Stimulated activated CD8-positive, alpha-beta memory T cell treated with anti-CD3 and anti-CD28 coated beads, Interleukin-12 subunit alpha, Interleukin-12 subunit beta, amount 100 ng/mL, for 24 hours (primary cell): Measurements from ENCODE around the gene ROGDI.

Experiments
- DNase-seq: peaks from one replicate; pipeline ENCODE4 v3.0.0-alpha.2; 2020; ENCODE audit errors: extremely low read depth

ROGDI gene

DNA sequence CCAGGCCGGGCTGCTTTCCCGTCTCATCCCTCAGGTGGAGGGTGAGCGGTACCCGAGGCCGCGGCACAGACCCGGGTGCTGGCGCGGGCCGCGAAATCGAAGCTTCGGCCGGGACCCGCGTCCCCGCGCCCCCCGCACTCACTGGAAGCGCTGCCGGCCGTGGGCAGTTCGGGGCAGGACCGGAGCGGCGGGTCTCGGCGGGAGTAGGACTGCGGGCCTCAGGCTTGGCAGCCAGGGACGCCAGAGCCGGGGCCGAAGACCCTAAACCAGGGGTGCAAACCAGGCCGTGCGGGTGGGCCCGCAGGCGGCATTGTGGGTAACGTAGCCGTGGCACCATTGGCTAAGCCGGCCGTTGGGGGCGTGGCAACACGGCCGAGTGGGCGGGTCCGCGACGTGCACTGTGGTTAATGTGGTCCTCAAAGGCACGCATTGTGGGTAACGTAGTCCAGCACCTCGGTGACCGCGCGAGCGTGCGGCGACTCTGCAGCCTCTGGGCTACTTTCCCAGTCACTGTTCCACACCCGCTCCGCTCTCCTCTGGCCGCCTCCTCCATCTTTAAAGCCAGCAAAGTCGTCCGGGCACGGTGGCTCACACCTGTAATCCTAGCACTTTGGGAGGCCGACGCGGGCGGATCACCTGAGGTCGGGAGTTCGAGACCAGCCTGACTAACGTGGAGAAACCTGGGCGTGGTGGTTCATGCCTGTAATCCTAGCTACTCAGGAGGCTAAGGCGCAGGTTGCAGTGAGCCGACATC lies 35.4 kb downstream of the ROGDI start, which contains the start of gene ZNF500:
TSS of gene ZNF500 (minus strand) at position 288 of the 754 bp plus-strand sequence. CDS start 1,184 bp downstream, outside the sequence.
- peak; percentile 95 for DNase-seq

- no peak for DNase-seq
Measured at GRCh38 chr16:4765511-4766474, 36.6 kb downstream of the ROGDI start.

DNA sequence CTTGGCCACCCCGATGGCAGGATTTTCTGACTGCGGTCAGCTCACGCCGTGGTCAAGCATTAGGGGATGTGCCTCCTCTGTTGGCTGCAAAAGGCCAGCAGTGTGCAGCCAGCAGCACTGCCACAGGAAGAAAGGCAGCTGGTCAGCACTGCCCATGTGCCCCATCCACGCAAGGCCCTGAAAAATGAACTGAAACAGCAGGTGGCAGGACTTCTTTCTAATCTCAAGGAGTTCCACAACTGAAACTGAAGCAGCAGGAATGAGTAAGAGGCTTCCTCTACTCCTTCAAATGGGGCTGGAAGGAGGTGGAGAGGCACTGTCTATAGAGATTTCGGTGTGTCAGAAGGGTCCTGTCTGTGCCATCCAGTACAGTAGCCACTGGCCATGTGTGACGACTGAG lies 38.6 kb downstream of the ROGDI start:
- no peak for DNase-seq

GRCh38 chr16:4762205-4762604 lies 40.2 kb downstream of the ROGDI start:
- DNase-seq: no peak

GRCh38 chr16:4760221-4760910 lies 42.1 kb downstream of the ROGDI start:
- no peak for DNase-seq

GRCh38 chr16:4755687-4756086 lies 46.7 kb downstream of the ROGDI start:
- no peak for DNase-seq

DNA sequence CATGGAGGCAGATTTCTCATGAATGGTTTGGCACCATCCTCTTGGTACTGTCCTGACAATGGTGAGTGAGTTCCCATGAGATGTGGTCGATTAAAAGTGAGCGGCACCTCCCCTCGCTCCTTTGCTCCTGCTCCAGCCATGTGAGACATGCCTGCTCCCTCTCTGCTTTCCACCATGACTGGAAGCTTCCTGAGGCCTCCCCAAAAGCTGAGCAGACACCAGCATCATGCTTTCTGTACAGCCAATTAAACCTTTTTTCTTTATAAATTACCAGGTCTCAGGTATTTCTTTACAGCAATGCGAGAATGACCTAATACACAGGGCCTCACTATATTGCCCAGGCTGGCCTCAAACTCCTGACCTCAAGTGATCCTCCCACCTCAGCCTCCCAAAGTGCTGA lies 47.6 kb downstream of the ROGDI start:
- no peak for DNase-seq

GRCh38 chr16:4753227-4753626 lies 49.2 kb downstream of the ROGDI start:
- no peak for DNase-seq

DNA sequence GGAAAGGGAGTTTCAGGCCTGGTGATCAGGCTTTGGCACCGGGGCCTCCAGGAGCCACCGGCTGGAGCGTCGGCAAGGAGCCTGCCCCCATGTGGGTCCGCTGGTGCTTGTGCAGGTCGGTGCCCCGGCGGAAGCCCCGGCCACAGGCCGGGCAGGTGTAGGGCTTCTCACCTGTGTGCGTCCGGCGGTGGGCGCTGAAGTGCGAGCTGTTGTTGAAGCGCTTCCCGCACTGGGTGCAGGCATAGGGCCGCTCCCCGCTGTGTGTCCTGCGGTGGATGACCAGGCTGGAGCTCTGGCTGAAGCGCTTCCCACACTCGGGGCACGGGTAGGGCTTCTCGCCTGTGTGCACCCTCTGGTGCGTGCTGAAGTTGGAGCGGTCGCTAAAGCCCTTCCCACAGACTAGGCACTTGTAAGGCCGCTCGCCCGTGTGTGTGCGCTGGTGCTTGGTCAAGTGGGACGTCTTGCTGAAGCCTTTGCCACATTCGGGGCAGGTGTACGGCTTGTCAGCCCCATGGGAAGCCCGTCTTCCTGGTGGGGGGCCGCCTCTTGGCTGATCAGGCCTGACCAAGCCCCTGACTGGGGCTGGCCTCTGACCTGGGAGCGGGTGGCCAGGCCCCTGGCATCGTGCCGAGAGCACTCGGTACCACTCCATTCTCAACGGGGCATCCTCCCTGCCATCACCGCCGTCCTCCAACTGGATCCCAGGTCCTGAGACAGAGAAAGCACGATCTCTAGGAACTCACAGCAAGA lies 49.9 kb downstream of the ROGDI start:
- DNase-seq: no peak

- DNase-seq: no peak
Measured at GRCh38 chr16:4750896-4751295, 51.5 kb downstream of the ROGDI start.

- no peak for DNase-seq
Measured at GRCh38 chr16:4749700-4750257, 52.7 kb downstream of the ROGDI start.

GRCh38 chr16:4748682-4749411 lies 53.6 kb downstream of the ROGDI start:
- no peak for DNase-seq

GRCh38 chr16:4747906-4748681 lies 54.3 kb downstream of the ROGDI start:
- no peak for DNase-seq

- DNase-seq: no peak
Measured at GRCh38 chr16:4746991-4747574, 55.4 kb downstream of the ROGDI start.
